ENCODE results near the gene PCDHGC5.

- no peak for TF ChIP-seq EZH2 (IDR thresholded peaks at IDR 0.05; ENCODE audit: insufficient read depth, low read length)
- TF ChIP-seq, protein P1, sequence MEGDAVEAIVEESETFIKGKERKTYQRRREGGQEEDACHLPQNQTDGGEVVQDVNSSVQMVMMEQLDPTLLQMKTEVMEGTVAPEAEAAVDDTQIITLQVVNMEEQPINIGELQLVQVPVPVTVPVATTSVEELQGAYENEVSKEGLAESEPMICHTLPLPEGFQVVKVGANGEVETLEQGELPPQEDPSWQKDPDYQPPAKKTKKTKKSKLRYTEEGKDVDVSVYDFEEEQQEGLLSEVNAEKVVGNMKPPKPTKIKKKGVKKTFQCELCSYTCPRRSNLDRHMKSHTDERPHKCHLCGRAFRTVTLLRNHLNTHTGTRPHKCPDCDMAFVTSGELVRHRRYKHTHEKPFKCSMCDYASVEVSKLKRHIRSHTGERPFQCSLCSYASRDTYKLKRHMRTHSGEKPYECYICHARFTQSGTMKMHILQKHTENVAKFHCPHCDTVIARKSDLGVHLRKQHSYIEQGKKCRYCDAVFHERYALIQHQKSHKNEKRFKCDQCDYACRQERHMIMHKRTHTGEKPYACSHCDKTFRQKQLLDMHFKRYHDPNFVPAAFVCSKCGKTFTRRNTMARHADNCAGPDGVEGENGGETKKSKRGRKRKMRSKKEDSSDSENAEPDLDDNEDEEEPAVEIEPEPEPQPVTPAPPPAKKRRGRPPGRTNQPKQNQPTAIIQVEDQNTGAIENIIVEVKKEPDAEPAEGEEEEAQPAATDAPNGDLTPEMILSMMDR (IDR thresholded peaks at IDR 0.05; ENCODE audit: insufficient read depth, low read depth, low read length) = no peak
These were observed 45.8 kb downstream of the PCDHGC5 start for GRCh38 chr5:141534492-141535213.
